HG03565 (cell line): Measurements from ENCODE around the gene REPS2.

Source experiments
- ATAC-seq: cut with Tn5 transposase; IDR thresholded peaks from one replicate; pipeline ENCODE4 v1.9.1; 2021; ENCODE audit warnings: mild to moderate bottlenecking, moderate library complexity; ENCODE audit not compliant: unreplicated experiment

REPS2 gene

DNA sequence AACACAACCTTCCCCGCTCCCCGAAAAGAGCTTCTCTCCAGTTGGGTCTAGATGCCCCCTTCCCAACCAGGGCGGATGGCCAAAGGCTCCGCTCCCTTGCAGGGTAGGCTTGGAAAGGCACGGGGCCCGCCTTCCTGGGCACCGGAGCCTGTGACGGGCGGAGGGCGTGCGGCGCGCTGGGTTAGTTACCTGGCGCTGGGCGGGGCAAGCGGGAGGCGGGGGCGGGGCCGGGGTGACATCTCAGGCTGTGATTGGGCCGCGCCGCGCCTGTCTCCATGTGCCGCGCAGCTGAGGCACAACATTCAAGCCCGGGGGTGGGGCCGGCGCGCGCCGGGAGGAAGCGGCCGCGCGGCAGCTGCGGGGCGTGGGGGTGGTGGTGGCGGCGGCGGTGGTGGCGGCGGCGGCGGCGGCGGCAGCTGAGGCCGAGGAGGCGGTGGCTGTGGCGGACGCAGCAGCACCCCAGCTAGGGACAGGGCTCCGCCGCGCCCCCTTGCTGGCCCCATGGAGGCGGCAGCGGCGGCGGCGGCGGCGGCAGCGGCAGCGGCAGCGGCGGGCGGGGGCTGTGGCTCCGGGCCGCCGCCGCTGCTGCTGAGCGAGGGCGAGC, at the start of gene REPS2:
TSS of gene REPS2 (plus strand) at position 298 of the 604 bp plus-strand sequence. CDS start at position 502, 204 bp downstream.
- peak; percentile 92 for ATAC-seq

DNA sequence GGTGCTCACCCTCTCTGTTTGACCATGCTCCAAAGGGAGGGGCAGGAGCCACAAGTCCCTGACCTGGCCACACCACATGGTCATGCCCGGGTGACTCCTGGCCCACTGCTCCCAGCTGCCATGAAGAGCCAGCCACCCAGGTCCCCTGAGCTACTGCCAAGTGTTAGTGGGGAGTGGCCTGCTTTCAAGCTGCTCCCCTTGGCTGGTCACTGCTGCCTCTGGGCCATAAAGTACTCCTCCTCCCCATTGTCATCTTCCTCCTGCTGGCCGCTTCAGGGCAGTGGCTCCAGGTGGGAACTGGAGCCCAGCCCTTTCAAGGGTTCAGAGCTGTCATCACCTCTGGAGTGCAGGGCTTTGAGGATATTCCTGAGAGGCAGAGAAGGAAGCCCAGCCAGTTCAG, 49.0 kb upstream of the REPS2 start:
- ATAC-seq: no peak

DNA sequence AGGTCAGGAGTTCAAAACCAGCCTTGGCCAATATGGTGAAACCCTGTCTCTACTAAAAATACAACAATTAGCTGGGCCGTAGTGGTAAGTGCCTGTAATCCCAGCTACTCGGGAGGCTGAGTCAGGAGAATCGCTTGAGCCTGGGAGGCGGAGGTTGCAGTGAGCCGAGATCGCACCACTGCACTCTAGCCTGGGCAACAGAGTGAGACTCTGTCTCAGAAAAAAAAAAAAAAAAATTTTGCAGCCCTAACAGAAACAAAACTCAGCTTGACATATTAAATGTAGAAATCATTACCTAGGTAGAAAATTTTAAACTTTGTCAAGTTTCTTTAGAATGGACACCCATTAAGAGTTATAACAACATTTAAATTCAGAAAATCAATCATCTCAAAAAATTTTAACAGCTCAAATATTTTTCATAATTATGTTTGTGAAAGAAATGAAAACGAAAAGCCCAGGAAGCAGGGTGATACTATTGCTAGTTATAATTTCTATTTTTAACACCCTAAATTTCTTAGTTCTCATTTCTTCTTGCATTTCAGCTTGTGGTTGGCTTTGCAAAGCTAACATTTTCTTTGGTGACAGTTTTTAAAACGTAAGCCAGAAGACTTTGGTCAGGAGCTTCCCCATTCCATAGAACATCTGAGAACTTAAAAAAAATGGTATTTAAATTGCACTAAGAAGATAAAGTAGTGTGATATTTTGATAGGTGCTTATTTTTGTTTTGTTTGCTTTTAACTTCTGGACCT, 43.0 kb upstream of the REPS2 start:
- peak; percentile 65 for ATAC-seq

DNA sequence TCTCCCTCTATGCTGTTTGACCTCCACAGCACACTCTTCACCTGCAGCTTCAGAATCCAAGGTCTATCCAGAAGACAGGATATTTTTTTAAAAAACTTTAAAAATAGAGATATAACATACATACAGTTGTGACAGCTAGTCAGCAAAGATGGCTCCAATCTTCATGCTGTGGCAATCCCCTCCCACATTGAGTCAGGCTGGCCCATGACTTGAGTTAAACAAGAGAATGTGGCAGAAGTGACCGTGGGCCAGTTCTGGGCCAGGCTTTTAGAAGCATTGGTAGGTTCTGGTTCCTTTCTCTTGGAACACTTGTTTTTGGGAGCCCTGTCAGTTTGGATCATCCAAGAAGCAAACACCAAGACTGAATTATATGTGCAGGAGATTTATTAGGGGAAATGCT, 36.1 kb upstream of the REPS2 start:
- no peak for ATAC-seq

DNA sequence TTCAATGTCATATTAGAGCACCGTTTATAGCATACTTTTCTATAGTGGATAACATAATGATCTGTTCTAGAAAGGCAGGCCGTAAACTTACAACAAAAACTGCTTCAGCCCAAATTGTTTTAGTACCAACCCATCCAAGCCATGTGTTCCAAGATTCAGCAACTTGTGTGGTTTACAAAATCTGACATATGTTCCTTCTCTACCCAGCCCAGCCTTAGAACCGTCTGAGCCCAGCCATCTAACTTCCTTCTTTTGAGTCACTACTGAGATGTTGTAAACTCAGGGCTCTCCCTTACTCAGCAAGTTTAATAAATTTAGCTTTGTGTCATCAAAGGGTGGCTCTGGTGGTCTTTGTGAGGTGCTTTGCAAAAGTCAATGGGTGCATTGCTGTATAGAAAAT, 32.4 kb upstream of the REPS2 start:
- ATAC-seq: no peak

DNA sequence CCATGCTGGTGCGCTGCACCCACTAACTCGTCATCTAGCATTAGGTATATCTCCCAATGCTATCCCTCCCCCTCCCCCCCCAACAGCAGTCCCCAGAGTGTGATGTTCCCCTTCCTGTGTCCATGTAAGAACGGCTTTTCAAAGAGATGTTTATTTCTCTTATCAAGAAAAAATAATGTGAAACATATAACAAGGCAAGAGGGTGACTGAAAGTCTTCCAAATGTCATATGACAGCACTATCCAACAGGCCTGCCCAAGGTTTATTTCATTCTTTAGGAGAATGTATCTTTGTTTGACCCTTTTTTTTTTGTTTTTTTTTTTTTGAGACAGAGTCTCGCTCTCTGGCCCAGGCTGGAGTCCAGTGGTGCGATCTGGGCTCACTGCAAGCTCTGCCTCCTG, 29.9 kb upstream of the REPS2 start:
- ATAC-seq: no peak

DNA sequence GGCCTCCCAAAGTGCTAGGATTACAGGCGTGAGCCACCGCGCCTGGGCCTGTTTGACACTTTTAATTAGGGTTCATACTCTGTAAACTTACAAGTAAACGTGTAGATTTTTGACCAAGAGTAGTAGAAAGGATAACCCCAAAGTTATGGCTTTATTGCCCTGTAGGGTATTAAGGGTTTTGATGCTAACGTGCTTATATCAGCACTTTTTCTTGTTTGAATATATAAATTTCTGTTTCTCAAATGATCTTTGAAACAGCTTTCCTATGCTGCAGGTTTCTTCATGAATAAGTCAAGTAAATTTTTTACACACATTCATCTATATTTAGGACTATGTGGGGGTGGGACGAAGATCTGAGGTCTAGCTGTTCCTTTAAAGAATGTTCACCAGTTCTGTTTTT, 29.3 kb upstream of the REPS2 start:
- ATAC-seq: no peak

DNA sequence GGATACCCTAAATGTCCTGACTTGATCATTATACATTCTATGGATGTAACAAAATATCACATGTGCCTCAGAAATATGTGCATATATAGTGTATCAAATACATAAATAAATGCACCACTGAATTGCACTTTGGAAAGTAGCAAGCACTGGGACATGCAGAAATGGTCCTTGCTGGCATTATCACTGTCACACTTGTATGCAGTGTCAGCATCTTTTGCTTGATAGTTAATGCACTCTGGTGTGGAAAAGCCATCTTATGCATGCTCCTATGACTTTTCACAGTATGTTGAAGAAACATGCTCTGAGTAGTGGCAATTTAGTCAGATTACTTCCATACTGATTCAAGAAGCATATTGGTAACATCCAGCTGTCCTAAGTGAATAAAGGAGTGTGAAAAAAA, 27.5 kb upstream of the REPS2 start:
- ATAC-seq: no peak

DNA sequence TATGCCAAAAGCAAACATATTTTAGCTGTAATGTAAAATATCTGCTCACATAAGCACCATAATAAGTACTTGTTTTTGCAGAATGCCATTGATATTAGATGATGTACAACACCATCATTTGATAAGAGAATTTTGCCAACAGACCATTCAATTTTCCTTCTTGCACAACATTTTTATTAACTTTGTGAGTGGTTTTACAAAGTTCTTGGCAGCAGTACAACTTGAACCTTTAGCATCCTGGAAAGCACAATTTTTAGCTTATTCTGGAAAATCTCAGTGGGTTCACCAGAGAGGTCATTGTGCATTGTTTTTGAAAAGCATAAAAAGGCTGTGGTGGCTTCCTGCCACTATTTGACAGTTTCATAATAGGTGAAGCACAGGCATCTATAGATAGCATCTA, 26.4 kb upstream of the REPS2 start:
- no peak for ATAC-seq

DNA sequence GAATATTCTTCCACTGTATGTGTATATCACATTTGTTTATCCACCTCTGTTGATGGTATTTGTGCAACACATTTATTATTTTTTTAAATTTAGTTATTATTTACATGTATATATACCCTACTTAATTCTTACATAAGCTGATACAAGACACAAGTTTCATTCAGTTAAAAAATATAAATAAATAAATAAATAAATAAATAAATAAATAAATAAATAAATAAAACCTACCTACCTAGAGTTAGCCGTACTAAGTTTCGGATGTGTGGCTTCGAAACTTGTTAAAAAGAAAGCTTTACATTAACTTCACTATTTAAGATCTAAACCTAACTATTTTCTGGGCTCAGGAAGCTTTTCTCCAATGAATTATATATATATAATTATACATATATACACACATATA, 23.3 kb upstream of the REPS2 start:
- no peak for ATAC-seq

DNA sequence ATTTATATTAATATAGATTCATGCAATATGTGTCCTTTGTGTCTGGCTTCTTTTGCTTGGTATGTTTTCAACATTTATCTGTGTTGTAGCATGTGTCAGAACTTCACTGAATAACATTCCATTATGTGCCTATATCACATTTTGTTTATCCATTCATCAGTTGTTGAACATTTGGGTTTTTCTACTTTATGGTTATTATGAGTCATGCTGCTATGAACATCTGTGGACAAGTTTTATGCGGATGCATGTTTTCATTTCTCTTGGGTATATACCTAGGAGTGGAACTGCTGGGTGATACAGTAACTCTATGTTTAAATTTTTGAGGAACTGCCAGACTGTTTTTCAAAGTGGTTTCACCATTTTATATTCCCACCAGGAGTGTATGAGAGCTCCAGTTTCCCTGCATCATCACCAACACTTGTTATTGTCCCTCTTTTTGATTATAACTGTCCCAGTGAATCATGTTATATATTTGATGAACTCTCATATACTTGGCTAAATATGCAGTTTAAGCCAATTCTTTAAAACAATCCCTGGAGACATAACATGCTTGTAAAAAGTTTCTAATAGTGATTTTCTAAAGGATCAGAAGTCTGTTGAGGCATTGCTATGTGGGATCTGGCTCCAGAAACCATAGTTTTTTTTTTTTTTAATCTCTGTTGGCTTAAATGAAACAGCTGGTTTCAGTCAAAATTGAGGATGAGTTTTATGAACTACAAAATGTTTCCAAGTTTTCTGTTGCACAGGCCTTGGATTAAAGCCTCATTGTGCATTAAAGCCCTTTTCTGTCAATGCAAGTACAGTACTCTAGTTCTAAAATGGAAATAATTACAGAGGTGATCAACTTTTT, 21.6 kb upstream of the REPS2 start:
- no peak for ATAC-seq

DNA sequence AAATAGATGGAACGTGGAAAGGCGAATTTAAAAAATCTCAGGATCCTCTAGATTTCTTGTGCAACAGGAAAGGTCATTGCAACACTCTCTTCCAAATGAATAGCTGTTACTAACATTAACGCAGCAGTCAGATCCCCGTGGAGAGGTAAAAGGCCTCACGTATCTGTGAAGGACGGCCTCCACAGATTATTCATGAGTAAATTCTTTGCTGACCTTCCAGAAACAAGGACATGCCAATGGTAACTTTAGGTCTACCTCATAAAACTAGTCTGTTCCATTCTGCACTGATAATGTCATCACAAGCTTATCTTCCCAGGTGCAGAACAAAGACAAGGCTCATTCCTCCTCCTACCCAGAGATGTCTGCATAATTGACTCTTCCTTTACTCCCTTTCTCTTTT, 16.1 kb upstream of the REPS2 start:
- ATAC-seq: no peak

DNA sequence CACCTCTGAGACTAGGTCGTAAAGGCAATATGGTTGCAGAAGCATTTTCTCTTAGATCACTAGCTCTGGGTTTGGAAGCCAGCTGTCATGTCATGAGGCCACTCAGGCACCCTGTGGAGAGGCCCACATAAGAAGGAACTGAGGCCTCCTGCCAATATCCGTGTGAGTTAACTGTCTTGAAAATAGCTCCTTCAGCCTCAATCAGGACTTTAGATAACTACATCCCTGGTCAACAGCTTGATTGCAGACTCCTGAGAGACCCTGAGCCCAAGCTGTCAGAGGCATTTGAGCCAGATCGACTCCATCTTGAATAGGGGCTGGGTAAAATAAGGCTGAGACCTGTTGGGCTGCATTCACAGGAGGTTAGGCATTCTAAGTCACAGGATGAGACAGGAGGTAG, 15.1 kb upstream of the REPS2 start:
- no peak for ATAC-seq

DNA sequence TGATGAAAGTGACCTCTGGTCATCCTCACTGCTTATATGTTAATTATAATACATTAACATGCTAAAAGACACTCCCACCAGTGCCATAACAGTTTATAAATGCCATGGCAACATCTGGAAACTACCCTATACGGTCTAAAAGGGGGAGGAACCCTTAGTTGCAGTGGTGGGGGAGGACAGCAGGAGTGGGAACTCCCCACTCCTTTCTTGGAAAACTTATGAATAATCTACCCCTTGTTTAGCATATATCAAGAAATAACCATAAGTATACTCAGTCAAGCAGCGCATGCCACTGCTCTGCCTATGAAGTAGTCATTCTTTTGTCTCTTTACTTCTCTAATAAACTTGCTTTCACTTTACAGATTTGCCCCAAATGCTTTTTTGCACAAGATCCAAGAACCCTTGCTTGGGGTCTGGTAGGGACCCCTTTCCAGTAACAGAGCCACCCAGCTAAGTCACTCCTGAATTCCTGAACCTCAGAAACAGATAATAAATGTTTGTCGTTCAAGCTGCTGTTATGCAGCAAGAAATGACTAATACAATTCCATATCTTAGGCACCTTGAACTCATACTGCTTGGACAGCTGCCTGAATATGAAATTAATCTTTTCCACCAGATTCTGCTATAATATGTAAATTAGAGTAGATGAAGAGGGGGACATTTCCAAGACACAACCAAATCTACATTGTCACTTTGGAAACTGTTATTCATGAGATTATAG, 14.4 kb upstream of the REPS2 start:
- no peak for ATAC-seq

DNA sequence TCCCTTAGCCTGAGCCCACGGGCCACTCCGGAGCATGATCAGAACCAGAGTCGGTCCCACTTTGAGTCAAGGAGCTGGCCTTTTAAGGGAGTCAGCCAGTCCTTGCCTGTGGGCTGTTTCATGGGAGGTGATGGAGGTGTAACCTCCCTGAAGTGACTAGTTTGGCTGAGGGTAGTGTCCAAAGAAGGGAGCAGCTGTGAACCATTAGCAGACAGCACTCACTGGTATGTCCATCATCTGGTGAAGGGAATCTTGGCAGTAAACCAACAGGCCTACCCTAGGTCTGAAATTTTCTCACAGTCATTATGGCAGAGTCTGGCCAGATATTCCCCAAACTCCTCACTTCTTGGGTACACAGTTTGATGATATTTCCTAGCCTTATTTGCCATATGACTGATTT, 12.3 kb upstream of the REPS2 start:
- ATAC-seq: no peak

DNA sequence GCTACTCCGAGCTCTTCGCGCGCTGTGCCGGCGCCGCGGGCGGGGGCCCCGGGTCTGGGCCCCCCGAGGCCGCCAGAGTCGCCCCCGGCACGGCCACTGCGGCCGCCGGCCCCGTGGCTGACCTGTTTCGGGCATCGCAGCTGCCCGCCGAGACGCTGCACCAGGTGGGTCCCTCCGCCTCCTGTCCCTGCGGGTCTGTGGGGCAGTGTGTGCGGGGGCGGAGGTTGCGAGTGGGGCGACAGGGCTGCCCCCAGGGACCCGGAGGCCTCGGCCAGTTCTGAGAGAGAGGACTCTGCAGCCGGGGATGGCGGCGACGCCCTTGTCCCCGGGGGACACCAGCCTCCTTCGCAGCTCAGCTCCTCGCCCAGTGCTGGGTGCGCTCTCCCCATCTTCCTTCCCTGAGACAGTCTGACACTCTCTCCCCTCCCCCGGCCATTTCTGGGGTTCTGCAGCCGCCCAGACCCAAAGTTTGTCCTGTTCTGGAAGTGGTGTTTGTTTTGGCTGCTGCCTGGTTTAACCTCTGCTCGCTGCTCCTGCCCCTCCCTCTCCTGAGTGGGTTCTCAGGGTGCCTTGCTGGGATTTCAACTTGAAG, 609 bp downstream of the REPS2 start:
- peak; percentile 28 for ATAC-seq

DNA sequence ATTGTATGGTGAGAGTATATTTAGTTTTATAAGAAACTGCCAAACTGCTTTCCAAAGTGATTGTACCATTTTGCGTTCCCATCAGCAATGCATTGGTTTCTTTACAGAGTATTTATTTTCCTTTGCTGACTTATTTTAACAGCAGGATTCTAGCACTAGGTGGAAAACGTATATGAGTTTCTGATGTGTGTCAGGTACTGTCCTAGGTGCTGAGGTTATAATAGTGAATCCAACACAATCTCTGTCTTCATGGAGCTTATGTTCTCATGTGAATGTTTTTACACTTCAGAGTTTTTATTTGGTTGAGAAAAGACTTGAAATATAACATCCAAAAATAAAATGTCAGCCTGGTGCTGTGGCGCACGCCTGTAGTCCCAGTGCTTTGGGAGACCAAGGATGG, 4.0 kb downstream of the REPS2 start:
- no peak for ATAC-seq

DNA sequence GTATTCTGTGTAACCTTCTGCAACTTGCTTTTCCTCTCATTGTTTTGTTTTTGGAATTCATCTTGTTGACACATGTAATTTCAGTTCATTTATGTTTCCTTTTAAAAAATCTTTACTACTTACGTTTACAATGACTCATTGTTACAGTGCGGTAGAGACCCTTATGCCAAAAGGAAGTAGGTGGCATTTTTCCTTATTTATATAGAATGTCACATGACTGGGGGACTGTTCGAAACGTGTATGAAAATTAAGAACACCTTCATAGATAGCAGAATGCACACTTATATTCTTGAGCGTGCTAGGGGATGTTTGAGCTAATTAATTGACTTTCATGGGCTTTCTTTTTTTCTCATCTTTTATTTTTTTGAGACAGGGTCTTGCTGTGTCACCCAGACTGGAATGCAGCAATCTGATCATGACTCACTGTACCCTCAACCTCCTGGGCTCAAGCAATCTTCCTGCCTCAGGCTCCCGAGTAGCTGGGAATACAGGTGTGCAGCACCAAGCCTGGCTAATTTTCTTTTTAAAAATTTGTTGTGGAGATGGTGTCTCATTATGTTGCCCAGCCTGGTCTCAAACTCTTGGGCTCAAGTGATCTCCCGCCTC, 7.3 kb downstream of the REPS2 start:
- no peak for ATAC-seq

DNA sequence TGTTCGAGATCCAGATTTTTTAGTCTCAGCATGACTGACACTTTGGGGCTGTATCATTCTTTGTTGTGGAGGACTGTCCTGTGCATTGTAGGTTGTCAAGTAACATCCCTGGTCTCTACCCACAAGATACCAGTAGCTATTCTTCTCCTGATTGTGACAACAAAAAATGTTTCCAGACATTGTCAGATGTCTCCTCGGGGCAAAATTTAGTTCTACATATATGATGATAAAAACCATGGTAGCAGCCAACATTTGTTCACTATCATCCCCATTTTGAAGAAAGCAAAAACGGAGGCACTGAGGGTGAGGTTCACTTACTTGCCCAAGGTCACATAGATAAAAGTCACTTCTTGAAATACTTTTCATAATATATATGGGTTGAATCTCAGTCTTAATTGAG, 11.3 kb downstream of the REPS2 start:
- no peak for ATAC-seq

DNA sequence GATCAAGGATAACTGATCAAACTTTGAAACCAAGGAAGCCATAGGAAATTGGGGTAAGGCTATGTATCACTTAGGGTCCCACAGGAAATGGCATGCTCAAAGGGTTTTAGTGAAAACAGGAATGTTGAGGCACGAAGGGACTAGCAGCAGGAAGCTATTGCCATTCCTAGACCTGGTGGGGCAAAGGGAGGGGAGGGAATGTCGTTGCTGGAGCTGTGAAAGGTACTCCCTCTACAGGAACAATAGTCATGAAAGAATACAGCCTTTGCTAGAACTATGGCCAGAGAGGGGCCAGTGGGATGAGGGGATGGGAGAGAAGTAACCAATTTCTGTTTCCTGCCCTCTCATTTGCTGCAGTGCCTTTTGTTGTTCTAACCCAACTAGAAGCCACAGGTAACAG, 11.9 kb downstream of the REPS2 start:
- no peak for ATAC-seq
